ENCODE data around the gene SNX32. TPM values are rescaled to one million over a fixed set of nuclear protein-coding genes. Genes with fewer than 3 reads are reported as not detected.

Gene SNX32
- total and polyA plus RNA-seq, 2 donors (not counting 3 experiments of a cell fraction or from before 2014, with no cell fraction given): 0.19 TPM; not detected in 1

DNA sequence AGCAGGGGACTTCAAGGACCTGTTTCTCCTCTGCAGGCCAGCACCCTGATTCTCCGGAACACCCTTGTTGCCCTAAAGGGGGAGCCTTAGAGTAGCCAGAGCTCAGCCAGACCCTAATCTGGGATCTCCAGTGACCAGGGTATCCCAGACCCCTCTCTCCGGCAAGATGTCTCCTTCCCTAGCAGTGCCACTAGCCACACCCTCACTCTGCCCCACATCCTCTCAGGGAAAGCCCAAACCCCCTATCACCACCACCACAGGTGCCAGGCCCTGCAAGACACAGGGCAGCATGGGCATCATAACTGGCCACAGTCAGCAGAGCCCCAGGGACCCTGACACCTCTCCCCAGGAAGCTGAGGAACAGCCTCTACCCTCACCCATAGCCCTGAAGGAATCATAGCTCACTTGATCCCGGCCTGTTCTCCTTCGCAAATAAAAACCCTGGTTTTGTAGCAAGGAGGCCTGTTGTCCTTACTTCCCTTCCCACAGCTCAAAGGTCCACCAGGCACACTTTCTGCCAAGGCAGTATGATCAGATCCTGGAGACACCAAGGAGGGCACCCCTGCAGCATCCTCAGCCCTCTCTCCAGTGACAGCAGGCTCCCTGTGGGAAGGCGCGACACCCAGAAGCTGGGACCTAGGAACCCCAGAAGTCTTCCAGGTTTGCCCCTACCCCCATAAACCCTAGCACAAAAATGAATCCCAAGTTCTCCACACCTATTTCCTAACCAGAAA is 19.6 kb downstream of the SNX32 start:
- intact Hi-C loops (cut with micrococcal nuclease) (no loop called here), dilution Hi-C loops (cut with MboI; ENCODE audit: extremely low pct_ligation_motif_present, low sequenced_read_pairs) (no loop called here)
- POLR2A ChIA-PET: no interaction called here
- no TSS peak for BruUV-seq (replicated peaks)
- Histone ChIP-seq H3K9ac (replicated peaks; ENCODE audit: extremely low read depth, insufficient read depth, low read length) (no peak overlapping the region), H3K79me2 (ENCODE audit: control insufficient read depth, insufficient read depth, low read length) (peaks cover 49% of the 10 kb centered on the region), H3K9me3 (replicated peaks; ENCODE audit: control insufficient read depth, insufficient read depth, low read length) (no peaks in the 10 kb centered on the region), H2AFZ (ENCODE audit: low read depth, low read length) (no peak overlapping the region), H4K20me1 (replicated peaks; ENCODE audit: control insufficient read depth, extremely low read depth, insufficient read depth, low read length) (peaks cover 9% of the 10 kb centered on the region), H3K27ac (ENCODE audit: insufficient read depth, low read depth, low read length) (no peak overlapping the region), H3K27me3 (ENCODE audit: control insufficient read depth in 2 of 2, insufficient read depth in 2 of 2, low read length in 2 of 2) (no peaks in the 10 kb centered on the region), H3K4me2 (ENCODE audit: insufficient read depth, low read length) (no peak overlapping the region), H3K4me1 (ENCODE audit: control insufficient read depth, extremely low read depth, insufficient read depth, low read length) (peaks cover 15% of the 10 kb centered on the region), H3K4me3 (replicated peaks in 1 of 3; ENCODE audit: insufficient read depth in 1 of 3, low read depth in 1 of 3, low read length in 3 of 3) (no peak overlapping the region), H3K9me1 (replicated peaks; ENCODE audit: control insufficient read depth, extremely low read depth, insufficient read depth, low read length) (no peaks in the 10 kb centered on the region), H3K36me3 (ENCODE audit: control insufficient read depth in 2 of 2, extremely low read depth in 1 of 2, insufficient read depth in 2 of 2, low read length in 2 of 2) (peaks cover 36 to 44% of the 10 kb centered on the region in 2 experiments)
- TF ChIP-seq, protein P1, sequence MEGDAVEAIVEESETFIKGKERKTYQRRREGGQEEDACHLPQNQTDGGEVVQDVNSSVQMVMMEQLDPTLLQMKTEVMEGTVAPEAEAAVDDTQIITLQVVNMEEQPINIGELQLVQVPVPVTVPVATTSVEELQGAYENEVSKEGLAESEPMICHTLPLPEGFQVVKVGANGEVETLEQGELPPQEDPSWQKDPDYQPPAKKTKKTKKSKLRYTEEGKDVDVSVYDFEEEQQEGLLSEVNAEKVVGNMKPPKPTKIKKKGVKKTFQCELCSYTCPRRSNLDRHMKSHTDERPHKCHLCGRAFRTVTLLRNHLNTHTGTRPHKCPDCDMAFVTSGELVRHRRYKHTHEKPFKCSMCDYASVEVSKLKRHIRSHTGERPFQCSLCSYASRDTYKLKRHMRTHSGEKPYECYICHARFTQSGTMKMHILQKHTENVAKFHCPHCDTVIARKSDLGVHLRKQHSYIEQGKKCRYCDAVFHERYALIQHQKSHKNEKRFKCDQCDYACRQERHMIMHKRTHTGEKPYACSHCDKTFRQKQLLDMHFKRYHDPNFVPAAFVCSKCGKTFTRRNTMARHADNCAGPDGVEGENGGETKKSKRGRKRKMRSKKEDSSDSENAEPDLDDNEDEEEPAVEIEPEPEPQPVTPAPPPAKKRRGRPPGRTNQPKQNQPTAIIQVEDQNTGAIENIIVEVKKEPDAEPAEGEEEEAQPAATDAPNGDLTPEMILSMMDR (IDR thresholded peaks at IDR 0.05; ENCODE audit: extremely low read depth in 1 of 2, insufficient read depth in 1 of 2, low read depth in 1 of 2, low read length in 2 of 2): no peak
- TF ChIP-seq JUN (IDR thresholded peaks at IDR 0.05; ENCODE audit: borderline replicate concordance, insufficient read depth, insufficient read length, low read depth) (no peak), GATA2 (IDR thresholded peaks at IDR 0.05; ENCODE audit: insufficient read depth, insufficient read length, low read depth, low read length) (no peak), EZH2 (IDR thresholded peaks at IDR 0.05; ENCODE audit: borderline replicate concordance, low read depth, low read length, severe bottlenecking) (no peak), MYC (IDR thresholded peaks at IDR 0.05; ENCODE audit: low read depth, low read length) (no peak), POLR2AphosphoS5 (IDR thresholded peaks at IDR 0.05; ENCODE audit: insufficient read depth, low read depth, low read length) (peak; percentile 4), POLR2A (IDR thresholded peaks at IDR 0.05; ENCODE audit: low read depth, low read length) (no peak), FOS (IDR thresholded peaks at IDR 0.05; ENCODE audit: borderline replicate concordance, insufficient read depth, low read length) (no peak)
- CTCF ChIA-PET: interaction anchor here (0.9 to 1.9 kb wide), 2 partner anchors 15 to 73 kb away, joined by 4 to 6 read pairs; no protein-coding TSS in a partner anchor
- DNase-seq (ENCODE audit: low read depth, low spot score) (no peak), FAIRE-seq (peak; percentile 38)

Measured in endothelial cell of umbilical vein (primary cell).